D721Med (cell line): Measurements from ENCODE around the gene ME3.

Experiments used
- DNase-seq: peaks from one replicate; pipeline ENCODE4 v3.0.0; 2011; ENCODE audit warnings: low spot score; ENCODE audit not compliant: insufficient read length
- FAIRE-seq: peaks from 2 replicates; lab custom pipeline; 2011; peaks lifted over from hg19 to GRCh38; lab: Jason Lieb, UNC
- CTCF ChIP-seq: IDR thresholded peaks from 2 replicates; pipeline ENCODE4 v1.5.1; 2012; ENCODE audit warnings: mild to moderate bottlenecking, control low read depth; ENCODE audit not compliant: insufficient read depth; ENCODE audit errors: missing control alignments

The ME3 gene

GRCh38 chr11:86463120-86463519 is 209.3 kb downstream of the ME3 start:
- DNase-seq: no peak
- TF ChIP-seq CTCF: no peak
- FAIRE-seq: no peak

- FAIRE-seq (no peak), DNase-seq (no peak)
- TF ChIP-seq CTCF: no peak
These were observed 210.5 kb downstream of the ME3 start for GRCh38 chr11:86461892-86462291.

- no peak for FAIRE-seq
- no peak for TF ChIP-seq CTCF
- DNase-seq: no peak
These were observed 211.7 kb downstream of the ME3 start for GRCh38 chr11:86460461-86461385.

- FAIRE-seq (no peak), DNase-seq (no peak)
- TF ChIP-seq CTCF: no peak
These were observed 212.5 kb downstream of the ME3 start for GRCh38 chr11:86459682-86460460.

GRCh38 chr11:86459002-86459385 is 213.4 kb downstream of the ME3 start:
- no peak for TF ChIP-seq CTCF
- DNase-seq: no peak
- FAIRE-seq: no peak

- no peak for DNase-seq
- TF ChIP-seq CTCF: no peak
- FAIRE-seq: no peak
These were observed 214.0 kb downstream of the ME3 start for GRCh38 chr11:86458294-86459001.
